H1 (cell line): Measurements from ENCODE around the gene HGFAC. TPM values are rescaled to one million over a fixed set of nuclear protein-coding genes. Genes with fewer than 3 reads are reported as not detected.

Experiments used
- CTCF ChIA-PET: fragments of 300-600 bp; sonication (Branson Sonifier 250); formaldehyde crosslinking; loops from one replicate; lab custom pipeline; 2021; ENCODE audit not compliant: partially characterized antibody; lab: Charles Lee
- POLR2A ChIA-PET: fragments of 300-600 bp; sonication (Branson Sonifier 250); formaldehyde crosslinking; loops from one replicate; lab custom pipeline; 2021; ENCODE audit warnings: inconsistent platforms; ENCODE audit not compliant: partially characterized antibody; lab: Charles Lee
- DNase-seq, 2 experiments: peaks; one replicate each; pipeline versions ENCODE4 v3.0.0 to v3.0.0-alpha.2; 2010 to 2022; ENCODE audit warnings: low spot score in 2 of 2, low read depth in 1 of 2, mixed read lengths in 1 of 2
- FAIRE-seq: peaks from 2 replicates; lab custom pipeline; 2011; peaks lifted over from hg19 to GRCh38; lab: Jason Lieb, UNC
- H2AFZ ChIP-seq: 2 replicates; pipeline ENCODE4 v1.8.1; 2012; ENCODE audit warnings: low read length, inconsistent platforms
- H2AK5ac ChIP-seq: 2 replicates; pipeline ENCODE4 v1.6.1; 2013; ENCODE audit warnings: low read depth, low read length
- H2BK120ac ChIP-seq: replicated peaks from 2 replicates; pipeline ENCODE3; 2013; ENCODE audit warnings: low read depth, low read length, inconsistent platforms
- H2BK12ac ChIP-seq: 2 replicates; pipeline ENCODE4 v1.6.1; 2013; ENCODE audit warnings: low read depth, low read length
- H2BK15ac ChIP-seq: 2 replicates; pipeline ENCODE4 v1.6.1; 2013; ENCODE audit warnings: low read length
- H2BK20ac ChIP-seq: 2 replicates; pipeline ENCODE4 v1.6.1; 2013; ENCODE audit warnings: low read length
- H2BK5ac ChIP-seq: 2 replicates; pipeline ENCODE4 v1.6.1; 2013; ENCODE audit warnings: low read depth, low read length
- H3K14ac ChIP-seq: 2 replicates; pipeline ENCODE4 v1.6.1; 2013; ENCODE audit warnings: inconsistent platforms; ENCODE audit not compliant: insufficient read length
- H3K18ac ChIP-seq: 2 replicates; pipeline ENCODE4 v1.6.1; 2013; ENCODE audit warnings: low read length; ENCODE audit errors: extremely low read depth
- H3K23ac ChIP-seq: 2 replicates; pipeline ENCODE4 v1.6.1; 2013; ENCODE audit warnings: inconsistent platforms; ENCODE audit not compliant: insufficient read length
- H3K23me2 ChIP-seq: 2 replicates; pipeline ENCODE4 v1.6.1; 2013; ENCODE audit warnings: low read depth, low read length
- H3K27ac ChIP-seq: 2 replicates; pipeline ENCODE4 v1.6.1; 2011; ENCODE audit warnings: low read depth, low read length, inconsistent platforms
- H3K27me3 ChIP-seq, 4 experiments: replicated peaks in 1 of 4; 1 replicate in 1 of 4; 2 replicates in 3 of 4; pipeline versions ENCODE4 v1.6.1 to v1.8.1; 2011 to 2013; ENCODE audit warnings: low read length in 3 of 4, mild to moderate bottlenecking in 3 of 4, inconsistent platforms in 2 of 4, mixed read lengths in 2 of 4, moderate library complexity in 1 of 4; ENCODE audit not compliant: control insufficient read depth in 3 of 4, insufficient read depth in 3 of 4; ENCODE audit errors: extremely low read depth in 1 of 4
- H3K36me3 ChIP-seq, 4 experiments: 2 replicates each; pipeline versions ENCODE4 v1.6.1 to v1.8.1; 2011 to 2013; ENCODE audit warnings: mild to moderate bottlenecking in 4 of 4, low read length in 3 of 4, moderate library complexity in 2 of 4, control low read depth in 1 of 4, inconsistent platforms in 1 of 4; ENCODE audit not compliant: insufficient read depth in 4 of 4, control insufficient read depth in 2 of 4
- H3K4ac ChIP-seq: replicated peaks from 2 replicates; pipeline ENCODE3; 2013; ENCODE audit warnings: low read length, low read depth, mixed read lengths, inconsistent platforms; ENCODE audit not compliant: insufficient read length
- H3K4me1 ChIP-seq, 4 experiments: replicated peaks in 1 of 4; 1 replicate in 1 of 4; 2 replicates in 3 of 4; pipeline versions ENCODE4 v1.6.1 to v1.8.1; 2011 to 2013; ENCODE audit warnings: low read length in 3 of 4, inconsistent platforms in 2 of 4, mixed read lengths in 1 of 4; ENCODE audit not compliant: insufficient read depth in 4 of 4, control insufficient read depth in 3 of 4
- H3K4me2 ChIP-seq, 2 experiments: 2 replicates each; pipeline versions ENCODE4 v1.6.1 to v1.8.1; 2011 to 2013; ENCODE audit warnings: low read depth in 2 of 2, low read length in 2 of 2, control low read depth in 1 of 2, inconsistent platforms in 1 of 2, mild to moderate bottlenecking in 1 of 2; ENCODE audit not compliant: insufficient read depth in 1 of 2
- H3K4me3 ChIP-seq, 4 experiments: fragments of 200-600, 300-600 bp in 1 of 4; sonication (generic), shearing (Covaris generic), sonication (Bioruptor Twin) in 1 of 4; 2 replicates each; pipeline versions ENCODE4 v1.5.1 to v1.8.1; 2011 to 2016; ENCODE audit warnings: low read length in 4 of 4, low read depth in 3 of 4, control low read depth in 2 of 4, inconsistent platforms in 2 of 4, mild to moderate bottlenecking in 2 of 4, mixed read lengths in 1 of 4, moderate library complexity in 1 of 4; ENCODE audit not compliant: insufficient read depth in 2 of 4; ENCODE audit errors: extremely low read depth in 1 of 4
- H3K56ac ChIP-seq: replicated peaks from 2 replicates; pipeline ENCODE3; 2013; ENCODE audit warnings: low read depth, mild to moderate bottlenecking, mixed read lengths, low read length, inconsistent platforms; ENCODE audit not compliant: insufficient read length
- H3K79me1 ChIP-seq: 2 replicates; pipeline ENCODE4 v1.6.1; 2013; ENCODE audit warnings: low read depth, low read length, control low read depth
- H3K79me2 ChIP-seq, 2 experiments: 2 replicates each; pipeline versions ENCODE4 v1.6.1 to v1.8.1; 2012 to 2013; ENCODE audit warnings: low read length in 2 of 2, mild to moderate bottlenecking in 2 of 2, inconsistent platforms in 1 of 2; ENCODE audit not compliant: insufficient read depth in 2 of 2, control insufficient read depth in 1 of 2
- H3K9ac ChIP-seq, 4 experiments: replicated peaks in 1 of 4; 1 replicate in 1 of 4; 2 replicates in 3 of 4; pipeline versions ENCODE4 v1.6.1 to v1.8.1; 2011 to 2013; ENCODE audit warnings: low read depth in 3 of 4, low read length in 3 of 4, control low read depth in 2 of 4, mild to moderate bottlenecking in 2 of 4, moderate library complexity in 2 of 4, inconsistent platforms in 1 of 4; ENCODE audit errors: extremely low read depth in 1 of 4
- H3K9me3 ChIP-seq, 2 experiments: 2 replicates each; pipeline versions ENCODE4 v1.6.1 to v1.8.1; 2012 to 2013; ENCODE audit warnings: mild to moderate bottlenecking in 2 of 2, moderate library complexity in 2 of 2, control low read depth in 1 of 2, inconsistent platforms in 1 of 2, low read depth in 1 of 2, low read length in 1 of 2, mixed read lengths in 1 of 2; ENCODE audit not compliant: insufficient read depth in 2 of 2
- H4K20me1 ChIP-seq, 2 experiments: replicated peaks in 1 of 2; 2 replicates each; pipeline versions ENCODE3 to v1.8.1; 2011 to 2013; ENCODE audit warnings: inconsistent platforms in 2 of 2, low read length in 2 of 2, mild to moderate bottlenecking in 1 of 2; ENCODE audit not compliant: insufficient read depth in 2 of 2, control insufficient read depth in 1 of 2
- H4K5ac ChIP-seq: 2 replicates; pipeline ENCODE4 v1.6.1; 2013; ENCODE audit warnings: low read length, low read depth, mixed read lengths, inconsistent platforms; ENCODE audit not compliant: insufficient read length
- H4K8ac ChIP-seq: 2 replicates; pipeline ENCODE4 v1.8.0; 2013; ENCODE audit warnings: mild to moderate bottlenecking, moderate library complexity, low read length, inconsistent platforms; ENCODE audit not compliant: insufficient read depth; ENCODE audit errors: extremely low read depth
- H4K91ac ChIP-seq: replicated peaks from 2 replicates; pipeline ENCODE3; 2013; ENCODE audit warnings: low read length, mixed read lengths, inconsistent platforms; ENCODE audit not compliant: insufficient read length
- ATF3 ChIP-seq: IDR thresholded peaks from 2 replicates; pipeline ENCODE4 v1.6.1; 2011; ENCODE audit warnings: low read depth, mild to moderate bottlenecking, low read length; ENCODE audit not compliant: insufficient read depth
- RBBP5 ChIP-seq: IDR thresholded peaks from 2 replicates; pipeline ENCODE4 v1.7.1; 2012; ENCODE audit warnings: low read depth, mild to moderate bottlenecking, inconsistent platforms, low read length, moderate library complexity, borderline replicate concordance
- TBP ChIP-seq: IDR thresholded peaks from 2 replicates; pipeline ENCODE4 v1.6.1; 2011; ENCODE audit warnings: low read depth, low read length, improper control_type of control experiment
- WGBS, 2 experiments: shearing (Covaris generic) in 1 of 2; methylation state at CpG; one replicate each; pipeline versions ENCODE4 v1.1.6 to v1.1.7; 2013 to 2015; ENCODE audit warnings: low lambda C conversion rate in 2 of 2, mixed read lengths in 2 of 2, inconsistent platforms in 1 of 2, low coverage in 1 of 2, missing lambda C conversion rate in 1 of 2; ENCODE audit not compliant: insufficient replicate concordance in 2 of 2, insufficient coverage in 1 of 2, insufficient read length in 1 of 2; ENCODE audit errors: extremely low coverage in 1 of 2, missing lambda C conversion rate in 1 of 2; 5-methylcytosine and 5-hydroxymethylcytosine counted together
- polyA plus RNA-seq, 7 experiments: library from polyadenylated mRNA; depleted of rRNA in 3 of 7; stranded (reverse) in 5 of 7; unstranded in 2 of 7; fragments of >200 nt in 5 of 7; fragments of 200-250 nt in 2 of 7; gene quantifications; 1 replicate in 5 of 7; 2 replicates in 1 of 7; 4 replicates in 1 of 7; pipeline versions ENCODE4 v1.2.1 to v1.2.3, GENCODE V29; 2011 to 2013; ENCODE audit warnings: missing spikeins in 2 of 7, mixed read lengths in 2 of 7
- total RNA-seq: library from RNA; stranded (reverse); fragmentation: NEBNext Ultra II Directional; extraction: Animal tissue kit (Norgen Biotek cat#: 25700); gene quantifications from 2 replicates; pipeline ENCODE4 v1.2.1, GENCODE V29; 2021

Gene HGFAC
- total and polyA plus RNA-seq, 2 of the 8 experiments (the other 6 are each of a cell fraction or from before 2014, with no cell fraction given) = 0.14 to 0.15 TPM

- TF ChIP-seq TBP (no peak), ATF3 (no peak), RBBP5 (no peak)
- Histone ChIP-seq H3K36me3 (no peaks in the 10 kb centered on the region), H2BK20ac (no peak overlapping the region), H2BK15ac (no peak overlapping the region), H3K4ac (peak overlapping the region; percentile 41), H3K27me3 (no peaks in the 10 kb centered on the region), H3K56ac (no peak overlapping the region), H4K8ac (peak overlapping the region; percentile 71), H3K14ac (no peak overlapping the region), H2BK12ac (no peak overlapping the region), H3K79me1 (no peaks in the 10 kb centered on the region; the same call in 1 of the 2 replicates), H3K18ac (no peak overlapping the region), H4K91ac (no peak overlapping the region), H3K27ac (no peak overlapping the region), H4K20me1 (peaks cover 0 to 3% of the 10 kb centered on the region in 2 experiments), H3K4me2 (no peak overlapping the region), H2AFZ (no peak overlapping the region), H3K4me1 (no peaks in the 10 kb centered on the region; a peak in 3 of 7 replicates), H3K9ac (no peak overlapping the region), H3K79me2 (no peaks in the 10 kb centered on the region), H2AK5ac (0 out of 2 replicates have a peak overlapping the region, but pooled peaks have one; percentile 13), H3K9me3 (peaks cover 8 to 12% of the 10 kb centered on the region in 2 experiments; a peak in 2 of 4 replicates), H4K5ac (no peak overlapping the region), H3K23me2 (no peaks in the 10 kb centered on the region), H2BK120ac (no peak overlapping the region), H2BK5ac (no peak overlapping the region), H3K4me3 (no peak overlapping the region), H3K23ac (no peak overlapping the region)
- FAIRE-seq (no peak), DNase-seq (no peak)
- POLR2A ChIA-PET = no interaction called here
- WGBS, 2 experiments = 88% methylated on average over 30 of the region's 30 CpGs; no CpG with 5 or more reads in 1 of the 2 experiments
- CTCF ChIA-PET = interaction anchor here (2.5 to 3.1 kb wide), 3 partner anchors 12 to 61 kb away, joined by 8 to 12 read pairs (median 9); no protein-coding TSS in a partner anchor
These were observed 34.5 kb upstream of the HGFAC start for GRCh38 chr4:3407171-3407771.
